H9 (cell line): ENCODE results near the gene PLEKHG3. TPM values are rescaled to one million over a fixed set of nuclear protein-coding genes. Genes with fewer than 3 reads are reported as not detected.

Experiments used
- DNase-seq: peaks from one replicate; pipeline ENCODE4 v3.0.0-alpha.2; 2017
- H2AFZ ChIP-seq: one replicate; pipeline ENCODE4 v1.6.1; 2013; ENCODE audit warnings: mild to moderate bottlenecking, low read length, control low read depth, moderate library complexity
- H2AK5ac ChIP-seq: 2 replicates; pipeline ENCODE4 v1.6.1; 2013; ENCODE audit warnings: low read length, control low read depth, mixed read lengths; ENCODE audit not compliant: insufficient read length
- H2BK120ac ChIP-seq: one replicate; pipeline ENCODE4 v1.6.1; 2013; ENCODE audit warnings: low read depth, mild to moderate bottlenecking, low read length, control low read depth, inconsistent platforms; ENCODE audit not compliant: poor library complexity, severe bottlenecking
- H2BK12ac ChIP-seq: 2 replicates; pipeline ENCODE4 v1.6.1; 2013; ENCODE audit warnings: low read length, control low read depth, mixed read lengths, low read depth; ENCODE audit not compliant: insufficient read length
- H2BK15ac ChIP-seq: 2 replicates; pipeline ENCODE4 v1.6.1; 2013; ENCODE audit warnings: low read depth, low read length, control low read depth
- H2BK20ac ChIP-seq: one replicate; pipeline ENCODE4 v1.6.1; 2013; ENCODE audit warnings: low read depth, mild to moderate bottlenecking, low read length, control low read depth, inconsistent platforms; ENCODE audit not compliant: poor library complexity, severe bottlenecking
- H2BK5ac ChIP-seq: 2 replicates; pipeline ENCODE4 v1.6.1; 2013; ENCODE audit warnings: low read length, control low read depth, mixed read lengths; ENCODE audit not compliant: insufficient read length
- H3K14ac ChIP-seq: 2 replicates; pipeline ENCODE4 v1.6.1; 2013; ENCODE audit warnings: low read length, control low read depth; ENCODE audit not compliant: insufficient read depth
- H3K18ac ChIP-seq: 2 replicates; pipeline ENCODE4 v1.6.1; 2013; ENCODE audit warnings: low read depth, mild to moderate bottlenecking, mixed read lengths, low read length, control low read depth; ENCODE audit not compliant: insufficient read length
- H3K23ac ChIP-seq: 2 replicates; pipeline ENCODE4 v1.6.1; 2013; ENCODE audit warnings: low read length, control low read depth, mixed read lengths, low read depth; ENCODE audit not compliant: insufficient read length
- H3K23me2 ChIP-seq: 2 replicates; pipeline ENCODE4 v1.6.1; 2013; ENCODE audit warnings: low read depth, mild to moderate bottlenecking, mixed read lengths, low read length, control low read depth; ENCODE audit not compliant: insufficient read length, poor library complexity, severe bottlenecking
- H3K27ac ChIP-seq: 2 replicates; pipeline ENCODE4 v1.5.1; 2013; ENCODE audit warnings: low read length, control low read depth, mixed read lengths, low read depth; ENCODE audit not compliant: insufficient read length
- H3K27me3 ChIP-seq: 2 replicates; pipeline ENCODE4 v1.6.1; 2013; ENCODE audit warnings: low read length, control low read depth, inconsistent platforms; ENCODE audit not compliant: insufficient read depth
- H3K4ac ChIP-seq: 2 replicates; pipeline ENCODE4 v1.6.1; 2013; ENCODE audit warnings: low read depth, mild to moderate bottlenecking, control low read depth, inconsistent platforms, low read length, moderate library complexity
- H3K4me1 ChIP-seq: 2 replicates; pipeline ENCODE4 v1.6.1; 2013; ENCODE audit warnings: low read length, control low read depth, inconsistent platforms; ENCODE audit not compliant: insufficient read depth
- H3K4me2 ChIP-seq: 2 replicates; pipeline ENCODE4 v1.6.1; 2013; ENCODE audit warnings: low read length, control low read depth, mixed read lengths; ENCODE audit not compliant: insufficient read length, insufficient read depth
- H3K56ac ChIP-seq: 2 replicates; pipeline ENCODE4 v1.6.1; 2013; ENCODE audit warnings: low read depth, mild to moderate bottlenecking, mixed read lengths, low read length, control low read depth; ENCODE audit not compliant: insufficient read length
- H3K79me1 ChIP-seq: 2 replicates; pipeline ENCODE4 v1.6.1; 2013; ENCODE audit warnings: low read depth, mild to moderate bottlenecking, moderate library complexity, low read length, control low read depth, inconsistent platforms; ENCODE audit not compliant: insufficient read depth, poor library complexity, severe bottlenecking
- H3K79me2 ChIP-seq: 2 replicates; pipeline ENCODE4 v1.6.1; 2013; ENCODE audit warnings: low read length, control low read depth, inconsistent platforms; ENCODE audit not compliant: insufficient read depth
- H3K9ac ChIP-seq: 2 replicates; pipeline ENCODE4 v1.6.1; 2013; ENCODE audit warnings: low read length, control low read depth, mixed read lengths; ENCODE audit not compliant: insufficient read length; ENCODE audit errors: extremely low read depth
- H3K9me3 ChIP-seq: one replicate; pipeline ENCODE4 v1.6.1; 2013; ENCODE audit warnings: low read depth, low read length, inconsistent platforms; ENCODE audit not compliant: control insufficient read depth
- H3T11ph ChIP-seq: one replicate; pipeline ENCODE4 v1.6.1; 2013; ENCODE audit warnings: mild to moderate bottlenecking, low read length, control low read depth, inconsistent platforms
- H4K20me1 ChIP-seq: one replicate; pipeline ENCODE4 v1.6.1; 2013; ENCODE audit not compliant: control insufficient read depth, insufficient read length, insufficient read depth
- H4K5ac ChIP-seq: 2 replicates; pipeline ENCODE4 v1.6.1; 2013; ENCODE audit warnings: low read depth, mild to moderate bottlenecking, mixed read lengths, low read length, control low read depth; ENCODE audit not compliant: insufficient read length
- H4K8ac ChIP-seq: replicated peaks from 2 replicates; pipeline ENCODE4 v1.6.1; 2013; ENCODE audit warnings: low read length, control low read depth, mixed read lengths, low read depth; ENCODE audit not compliant: insufficient read length
- H4K91ac ChIP-seq: 2 replicates; pipeline ENCODE4 v1.6.1; 2013; ENCODE audit warnings: low read depth, mild to moderate bottlenecking, moderate library complexity, mixed read lengths, low read length, control low read depth; ENCODE audit not compliant: insufficient read length
- H3K27ac Mint-ChIP-seq, 3 experiments: 2 replicates in 2 of 3; 3 replicates in 1 of 3; pipeline ENCODE4 v1.8.0; 2020 to 2021; ENCODE audit warnings: mixed read lengths in 3 of 3, mild to moderate bottlenecking in 1 of 3, moderate library complexity in 1 of 3
- H3K27me3 Mint-ChIP-seq: 2 replicates; pipeline ENCODE4 v1.8.0; 2021; ENCODE audit warnings: low read depth, mild to moderate bottlenecking, moderate library complexity, mixed read lengths
- H3K36me3 Mint-ChIP-seq, 3 experiments: 2 replicates in 2 of 3; 3 replicates in 1 of 3; pipeline ENCODE4 v1.8.0; 2020 to 2021; ENCODE audit warnings: low read depth in 3 of 3, mixed read lengths in 3 of 3; ENCODE audit not compliant: insufficient read depth in 1 of 3
- H3K4me1 Mint-ChIP-seq, 2 experiments: 2 replicates each; pipeline ENCODE4 v1.8.0; 2020; ENCODE audit warnings: mixed read lengths in 2 of 2
- H3K4me3 Mint-ChIP-seq, 2 experiments: 2 replicates in 1 of 2; 3 replicates in 1 of 2; pipeline ENCODE4 v1.8.0; 2020 to 2021; ENCODE audit warnings: mild to moderate bottlenecking in 2 of 2, mixed read lengths in 2 of 2, moderate library complexity in 1 of 2
- H3K9me3 Mint-ChIP-seq, 2 experiments: 2 replicates in 1 of 2; 3 replicates in 1 of 2; pipeline ENCODE4 v1.8.0; 2020; ENCODE audit warnings: mild to moderate bottlenecking in 2 of 2, mixed read lengths in 2 of 2, moderate library complexity in 1 of 2
- WGBS: extraction: QIAGEN DNeasy Blood & Tissue Kit; methylation state at CpG from one replicate; pipeline ENCODE4 v1.1.7; 2013; ENCODE audit warnings: missing lambda C conversion rate, low lambda C conversion rate, mixed read lengths; ENCODE audit not compliant: insufficient read length; ENCODE audit errors: extremely low coverage; 5-methylcytosine and 5-hydroxymethylcytosine counted together
- total RNA-seq: library from RNA; stranded (reverse); gene quantifications from 2 replicates; pipeline ENCODE4 v1.2.1, GENCODE V29; 2021
- TF ChIP-seq, protein P1 (sequence below): fragments of 200-600 bp; sonication (generic); conservative IDR thresholded peaks from 3 replicates; pipeline ENCODE4 v1.8.0; 2021; ENCODE audit warnings: antibody characterized with exemption, mild to moderate bottlenecking

PLEKHG3 gene
- total RNA-seq, 1 experiment from 2014 or later, result 48.5 TPM

- Histone ChIP-seq H3K56ac (no peak overlapping the region), H3K79me2 (no peaks in the 10 kb centered on the region), H3K9me3 (no peaks in the 10 kb centered on the region), H2AK5ac (no peak overlapping the region), H2AFZ (no peak overlapping the region), H3T11ph (no peak overlapping the region), H2BK5ac (no peak overlapping the region), H3K18ac (no peak overlapping the region), H3K14ac (peak overlapping the region; percentile 31; the same call in 1 of the 2 replicates), H4K8ac (no peak overlapping the region), H3K27me3 (no peaks in the 10 kb centered on the region), H3K79me1 (no peaks in the 10 kb centered on the region), H4K91ac (no peak overlapping the region), H2BK120ac (no peak overlapping the region), H3K23ac (no peak overlapping the region), H4K20me1 (no peaks in the 10 kb centered on the region), H3K23me2 (no peaks in the 10 kb centered on the region), H3K4ac (no peak overlapping the region), H2BK20ac (no peak overlapping the region), H3K4me1 (no peaks in the 10 kb centered on the region; the same call in 1 of the 2 replicates), H2BK12ac (no peak overlapping the region), H4K5ac (no peak overlapping the region), H2BK15ac (no peak overlapping the region), H3K4me2 (no peak overlapping the region), H3K9ac (no peak overlapping the region), H3K27ac (no peak overlapping the region)
- H3K4me3 Mint-ChIP-seq, result no peak overlapping the region
- TF ChIP-seq, protein P1, sequence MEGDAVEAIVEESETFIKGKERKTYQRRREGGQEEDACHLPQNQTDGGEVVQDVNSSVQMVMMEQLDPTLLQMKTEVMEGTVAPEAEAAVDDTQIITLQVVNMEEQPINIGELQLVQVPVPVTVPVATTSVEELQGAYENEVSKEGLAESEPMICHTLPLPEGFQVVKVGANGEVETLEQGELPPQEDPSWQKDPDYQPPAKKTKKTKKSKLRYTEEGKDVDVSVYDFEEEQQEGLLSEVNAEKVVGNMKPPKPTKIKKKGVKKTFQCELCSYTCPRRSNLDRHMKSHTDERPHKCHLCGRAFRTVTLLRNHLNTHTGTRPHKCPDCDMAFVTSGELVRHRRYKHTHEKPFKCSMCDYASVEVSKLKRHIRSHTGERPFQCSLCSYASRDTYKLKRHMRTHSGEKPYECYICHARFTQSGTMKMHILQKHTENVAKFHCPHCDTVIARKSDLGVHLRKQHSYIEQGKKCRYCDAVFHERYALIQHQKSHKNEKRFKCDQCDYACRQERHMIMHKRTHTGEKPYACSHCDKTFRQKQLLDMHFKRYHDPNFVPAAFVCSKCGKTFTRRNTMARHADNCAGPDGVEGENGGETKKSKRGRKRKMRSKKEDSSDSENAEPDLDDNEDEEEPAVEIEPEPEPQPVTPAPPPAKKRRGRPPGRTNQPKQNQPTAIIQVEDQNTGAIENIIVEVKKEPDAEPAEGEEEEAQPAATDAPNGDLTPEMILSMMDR, result peak; percentile 38; the same call in 2 of the 3 replicates
- peaks cover 11 to 15% of the 10 kb centered on the region in 2 experiments; a peak in 3 of 4 replicates for H3K4me1 Mint-ChIP-seq
- no peak overlapping the region; a peak in 1 of 7 replicates for H3K27ac Mint-ChIP-seq
- DNase-seq, result peak; percentile 53
- H3K36me3 Mint-ChIP-seq, result peaks cover 24 to 54% (median 46%) of the 10 kb centered on the region in 3 experiments; a peak in 6 of 7 replicates
- H3K9me3 Mint-ChIP-seq, result no peaks in the 10 kb centered on the region
- WGBS, result no CpG with 5 or more reads among the region's 28 CpGs
- H3K27me3 Mint-ChIP-seq, result no peaks in the 10 kb centered on the region
Observed at GRCh38 chr14:64736271-64737169, 32.3 kb downstream of the PLEKHG3 start.
